ENCODE results near the gene CNTFR.
"Not testable (repeated sequence)": the region's sequence is repeated elsewhere in the genome, so short reads cannot be mapped to it uniquely, and the experiment has no call there.

The CNTFR gene, protein sequence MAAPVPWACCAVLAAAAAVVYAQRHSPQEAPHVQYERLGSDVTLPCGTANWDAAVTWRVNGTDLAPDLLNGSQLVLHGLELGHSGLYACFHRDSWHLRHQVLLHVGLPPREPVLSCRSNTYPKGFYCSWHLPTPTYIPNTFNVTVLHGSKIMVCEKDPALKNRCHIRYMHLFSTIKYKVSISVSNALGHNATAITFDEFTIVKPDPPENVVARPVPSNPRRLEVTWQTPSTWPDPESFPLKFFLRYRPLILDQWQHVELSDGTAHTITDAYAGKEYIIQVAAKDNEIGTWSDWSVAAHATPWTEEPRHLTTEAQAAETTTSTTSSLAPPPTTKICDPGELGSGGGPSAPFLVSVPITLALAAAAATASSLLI

DNA sequence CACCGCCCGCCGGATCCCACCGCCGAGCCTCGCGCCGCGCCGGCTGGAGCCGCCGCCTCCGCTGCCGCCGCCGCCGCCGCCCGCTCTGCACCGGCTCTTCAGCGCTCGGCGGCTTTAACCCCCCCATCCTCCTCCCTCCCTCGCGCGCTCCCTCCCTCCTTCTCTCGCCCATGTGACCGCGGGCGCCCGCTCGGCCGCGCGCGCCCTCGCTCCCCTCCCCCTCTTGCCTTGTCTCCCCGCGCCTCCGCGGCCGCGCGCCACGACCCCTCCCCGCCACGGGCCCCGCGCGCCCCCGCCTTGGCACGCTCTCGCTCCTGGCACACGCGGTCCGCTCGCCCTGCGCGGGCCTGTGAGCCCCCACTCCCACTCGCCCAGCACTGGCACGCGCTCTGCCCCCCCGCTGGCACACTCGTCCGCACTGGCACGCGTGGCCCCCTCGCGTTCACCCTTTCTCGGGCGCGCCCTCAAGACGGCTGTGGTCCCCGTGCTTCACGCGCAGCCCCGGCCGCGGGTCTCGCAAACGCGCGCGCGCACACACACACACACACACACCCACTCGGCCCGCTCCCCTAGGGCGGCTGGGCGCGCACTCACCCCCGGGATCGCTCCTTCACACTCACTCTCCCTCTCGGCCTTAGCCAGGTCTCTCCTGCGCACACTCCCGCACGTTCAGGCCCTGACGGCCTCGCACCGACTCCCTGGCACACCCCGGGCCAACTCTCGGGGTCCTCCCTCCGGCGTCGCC, at the start of gene CNTFR:
CNTFR (minus strand) TSS at position 89 of the 745 bp plus-strand sequence. CDS start 20,743 bp downstream, outside the sequence.
- peak; percentile 77 for DNase-seq

- DNase-seq: not testable (repeated sequence)
Observed at GRCh38 chr9:34639322-34639721, 49.8 kb upstream of the CNTFR start.

DNA sequence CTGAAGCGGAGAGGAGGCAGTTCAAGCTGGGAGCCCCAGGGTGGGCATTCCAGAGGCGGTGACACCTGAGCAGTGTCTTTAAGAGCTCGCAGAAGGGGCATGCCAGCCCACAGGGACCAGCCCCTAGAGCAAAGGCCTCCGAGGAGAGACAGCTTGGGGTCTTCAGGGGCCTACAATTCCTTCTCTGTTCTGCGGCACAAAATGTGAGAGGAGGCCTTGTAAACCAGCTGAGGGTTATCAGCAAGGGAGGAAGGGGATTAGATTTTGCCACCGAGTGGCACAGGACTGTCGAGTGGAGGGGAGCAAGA, 48.6 kb upstream of the CNTFR start:
- no peak for DNase-seq

DNA sequence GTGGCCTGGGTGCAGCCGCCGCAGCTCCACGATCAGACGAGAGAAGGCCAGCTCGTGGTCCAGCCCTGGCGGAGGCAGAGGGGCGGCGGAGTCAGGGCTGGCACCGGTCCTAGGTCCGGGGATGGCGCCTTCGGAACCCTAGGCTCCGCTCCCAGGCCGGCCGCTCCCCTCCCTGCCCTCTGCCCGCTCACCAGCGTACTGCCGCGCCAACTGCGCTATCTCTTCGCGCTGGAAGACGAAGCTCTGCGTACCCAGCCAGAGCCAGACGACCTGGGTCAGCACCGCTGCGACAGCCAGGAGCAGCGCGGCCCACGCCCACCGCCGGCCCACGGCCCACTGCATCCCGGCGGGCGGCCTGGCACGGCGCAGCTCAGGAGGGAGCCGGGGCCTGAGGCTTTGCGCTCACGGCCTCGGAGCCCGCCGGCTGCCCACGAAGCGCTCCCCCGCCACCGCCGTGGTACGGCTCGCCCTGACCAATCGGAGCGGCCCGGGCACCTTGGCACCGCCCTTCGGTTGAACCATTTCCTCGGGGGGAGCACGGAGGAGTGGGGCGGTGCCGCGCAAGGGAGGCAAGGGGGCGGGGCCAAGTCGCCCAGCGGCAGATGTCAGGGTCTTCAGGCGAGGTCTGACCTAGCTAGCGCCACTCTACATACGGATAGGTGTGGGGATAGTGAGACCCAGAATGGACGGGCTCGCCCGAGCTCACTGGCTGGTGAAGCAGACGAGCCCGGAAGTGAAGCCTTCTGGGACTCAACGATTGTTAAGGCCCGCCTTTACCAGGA, 48.0 kb upstream of the CNTFR start, which contains the start of gene SIGMAR1:
SIGMAR1 (minus strand) TSS at position 432 of the 782 bp plus-strand sequence; CDS start at position 342, 90 bp downstream.
- peak; percentile 95 for DNase-seq

GRCh38 chr9:34636791-34637355, 47.3 kb upstream of the CNTFR start:
- no peak for DNase-seq

DNA sequence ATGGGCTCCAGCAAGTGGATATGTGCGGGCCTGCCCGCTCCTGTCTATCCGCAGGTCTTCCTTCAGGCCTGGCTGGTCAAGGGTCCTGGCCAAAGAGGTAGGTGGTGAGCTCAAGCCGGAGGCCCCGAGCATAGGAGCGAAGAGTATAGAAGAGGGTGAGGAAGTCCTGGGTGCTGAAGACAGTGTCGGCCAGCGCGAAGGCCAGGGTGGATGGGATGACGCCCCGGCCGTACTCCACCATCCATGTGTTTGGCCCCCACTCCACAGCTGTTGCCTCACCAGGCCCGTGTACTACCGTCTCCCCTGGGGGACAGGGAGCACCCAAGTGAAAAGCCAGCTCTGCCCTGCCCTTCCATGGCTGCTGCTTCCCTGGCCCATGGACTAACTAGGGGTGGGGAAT, 46.0 kb upstream of the CNTFR start:
- no peak for DNase-seq

DNA sequence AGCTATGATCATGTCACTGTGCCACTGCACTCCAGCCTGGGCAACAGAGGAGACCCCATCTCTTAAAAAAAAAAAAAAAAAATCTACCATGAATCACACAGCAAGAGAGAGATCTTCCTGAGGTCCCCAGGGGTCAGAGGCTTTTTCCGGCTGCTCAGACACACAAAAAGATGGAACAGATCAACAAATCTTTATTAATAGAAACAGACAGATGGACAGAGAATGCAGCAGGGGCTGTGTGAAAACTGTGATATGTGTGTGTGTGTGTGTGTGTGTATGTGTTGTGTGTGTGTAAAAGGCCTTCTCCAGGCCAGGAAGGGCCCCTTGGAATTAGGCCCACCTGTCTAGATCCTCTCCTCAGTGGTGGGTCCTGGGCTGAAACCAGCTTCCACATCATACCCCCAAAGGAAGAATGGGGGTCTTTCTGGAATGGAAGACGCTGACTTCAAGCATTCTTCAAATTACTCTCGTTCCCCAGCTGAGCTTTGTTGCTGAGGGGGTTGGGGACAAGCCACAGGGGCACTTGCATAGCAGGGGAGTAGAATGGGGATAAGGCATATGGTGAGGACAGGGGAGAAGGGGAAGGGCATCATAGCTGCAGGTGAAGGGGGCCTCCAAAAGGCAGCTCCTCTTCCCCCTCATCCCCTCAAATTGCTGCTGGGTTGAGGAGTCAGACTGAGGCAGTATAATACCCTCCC, 45.2 kb upstream of the CNTFR start:
- no peak for DNase-seq

GRCh38 chr9:34633851-34634550, 44.5 kb upstream of the CNTFR start:
- DNase-seq: peak; percentile 74

DNA sequence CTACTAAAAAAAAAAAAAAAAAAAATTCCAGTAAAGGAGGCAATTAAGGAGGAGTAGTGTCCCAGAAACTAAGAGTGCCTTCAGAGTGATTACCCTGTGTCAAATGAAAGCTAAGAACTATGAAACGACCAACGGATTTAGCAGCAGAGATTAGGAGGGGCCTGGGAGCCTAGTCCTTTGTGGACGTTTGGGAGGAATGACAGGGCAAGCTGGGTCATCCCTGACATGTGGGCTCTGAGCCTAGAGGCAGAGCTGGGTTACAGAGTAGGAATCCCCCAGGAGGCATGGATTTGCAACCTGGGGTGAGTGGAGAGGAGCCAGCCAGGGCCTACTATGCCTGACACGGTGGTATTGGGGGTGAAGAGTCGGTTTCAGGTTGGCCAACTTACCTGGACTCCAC, 43.6 kb upstream of the CNTFR start:
- DNase-seq: no peak

DNA sequence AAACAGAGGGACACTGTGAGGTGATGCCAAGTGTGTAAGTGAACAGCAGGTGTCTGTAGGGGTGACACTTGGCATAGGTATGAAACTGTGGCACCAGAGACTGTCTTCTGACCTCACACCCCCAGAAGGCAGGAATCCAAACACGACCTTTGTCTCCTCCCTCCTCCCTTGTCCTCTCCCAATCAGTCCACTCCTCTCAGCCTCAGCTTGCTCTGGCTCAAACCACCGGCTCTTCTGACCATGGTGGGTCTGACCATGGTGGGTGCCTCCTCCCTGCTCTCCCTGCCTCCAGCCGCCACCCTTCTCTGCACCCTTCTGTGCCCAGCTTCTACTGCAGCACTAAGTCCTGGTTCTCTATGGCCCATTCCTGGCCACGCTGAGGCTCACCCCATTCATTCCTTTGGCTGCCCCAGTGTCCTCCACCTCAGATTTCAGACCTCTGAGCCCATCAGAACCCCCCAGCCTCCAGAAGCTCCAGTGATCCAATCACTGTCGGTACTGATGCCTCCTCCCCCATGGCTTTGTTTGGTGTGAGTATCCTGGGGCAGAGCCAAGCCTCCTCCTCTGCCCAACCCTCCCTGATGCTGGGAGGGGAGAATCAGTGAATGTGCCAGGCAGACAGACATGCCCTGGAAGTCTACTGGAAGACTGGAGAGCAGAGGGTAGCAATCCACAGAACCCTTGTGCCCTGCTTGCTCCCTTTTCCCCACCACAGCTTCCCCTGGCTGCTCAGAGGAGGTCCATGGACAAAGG, 41.1 kb upstream of the CNTFR start:
- no peak for DNase-seq

GRCh38 chr9:34629491-34629808, 39.9 kb upstream of the CNTFR start:
- no peak for DNase-seq

DNA sequence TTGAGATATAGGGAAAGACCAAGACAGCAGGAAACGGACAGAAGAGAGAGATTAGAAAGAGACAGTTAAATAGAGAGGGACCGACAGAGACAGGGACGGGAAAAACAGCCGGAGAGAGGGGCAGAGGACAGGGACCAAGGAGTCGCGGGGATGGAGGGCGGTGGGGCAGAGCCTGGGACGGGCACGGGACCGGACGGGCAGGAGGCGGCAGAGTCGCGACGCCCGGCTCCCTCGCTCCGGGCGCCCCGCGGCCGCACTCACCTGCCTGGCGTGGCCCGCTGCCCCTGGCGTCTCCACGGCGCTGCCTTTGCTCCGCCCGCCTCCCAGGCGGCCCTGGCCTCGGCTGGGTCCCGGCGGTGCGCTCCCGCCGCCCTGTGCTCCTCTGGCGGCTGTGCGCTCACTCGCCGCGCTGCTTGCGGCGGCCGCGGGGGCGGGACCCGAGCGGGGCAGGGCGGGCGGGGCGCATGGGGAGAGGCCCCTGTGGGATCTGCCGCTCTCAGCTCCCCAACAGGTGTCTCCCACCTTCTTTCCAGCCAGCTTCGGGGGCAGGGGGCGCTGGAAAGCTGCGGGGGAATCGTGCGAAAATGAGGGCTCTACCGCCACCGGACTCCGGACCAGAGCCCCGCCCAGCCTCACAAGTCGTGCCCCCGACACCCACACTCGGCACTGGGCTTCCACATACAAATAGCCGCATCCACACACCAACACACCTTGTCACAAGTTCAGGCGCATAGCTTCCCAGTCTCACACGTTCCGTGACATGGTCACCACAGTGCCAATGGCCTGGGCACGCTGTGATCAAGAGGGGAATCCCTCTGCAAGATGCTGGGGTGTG, 39.3 kb upstream of the CNTFR start, which contains the start of gene ARID3C:
ARID3C (minus strand) TSS at position 411 of the 835 bp plus-strand sequence. CDS start 1,052 bp downstream, outside the sequence.
- no peak for DNase-seq

GRCh38 chr9:34627716-34628655, 38.5 kb upstream of the CNTFR start:
- DNase-seq: no peak

GRCh38 chr9:34625186-34625486, 35.6 kb upstream of the CNTFR start:
- no peak for DNase-seq

GRCh38 chr9:34624475-34625185, 35.1 kb upstream of the CNTFR start:
- DNase-seq: no peak

GRCh38 chr9:34623374-34624235, 34.1 kb upstream of the CNTFR start:
- DNase-seq: no peak
